ENCODE results near the gene MOCS1. TPM values are rescaled to one million over a fixed set of nuclear protein-coding genes. Genes with fewer than 3 reads are reported as not detected.

Gene MOCS1
- total RNA-seq, 2 donors from 2014 or later = 2.0 to 2.1 TPM

Other genes with a start within 250 kb of the MOCS1 start
- not detected for gene KIF6, start 209.1 kb downstream of the MOCS1 start, total RNA-seq
- gene DAAM2, start 142.1 kb downstream of the MOCS1 start, total RNA-seq = not detected